Measurements from ENCODE around the gene RADIL.

DNA sequence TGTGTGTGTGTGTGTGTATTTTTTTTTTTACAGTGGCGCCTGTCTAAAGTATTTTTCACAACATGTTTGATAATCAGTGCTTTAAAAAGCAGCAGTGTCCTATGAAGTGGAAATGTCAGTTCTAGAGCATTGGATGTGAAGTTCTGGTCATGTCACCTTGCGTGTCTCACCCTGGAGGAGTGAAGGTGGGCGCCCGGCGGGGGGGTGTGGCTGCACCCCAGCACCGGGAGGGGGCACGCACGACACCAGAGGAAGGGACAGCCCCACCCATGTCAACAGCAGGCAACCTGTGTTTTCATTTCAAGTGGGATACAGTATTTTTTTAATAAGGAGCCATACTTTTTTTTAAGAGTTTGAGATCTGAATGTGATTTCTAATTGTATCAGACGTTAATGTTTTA is 112.6 kb downstream of the RADIL start:
- TF ChIP-seq EP300 (IDR thresholded peaks at IDR 0.05) (no peak), CTCF (IDR thresholded peaks at IDR 0.05) (no peak), POLR2A (IDR thresholded peaks at IDR 0.05) (no peak), POLR2AphosphoS5 (IDR thresholded peaks at IDR 0.05) (no peak)

Measured in stomach (tissue), 4 donors.